Stimulated activated CD8-positive, alpha-beta memory T cell treated with anti-CD3 and anti-CD28 coated beads, Interleukin-12 subunit alpha, Interleukin-12 subunit beta, amount 100 ng/mL, for 1 hour (primary cell): Measurements from ENCODE around the gene AAGAB.
"Not testable (repeated sequence)": the region's sequence is repeated elsewhere in the genome, so short reads cannot be mapped to it uniquely, and the experiment has no call there.

Source experiments
- DNase-seq: peaks from one replicate; pipeline ENCODE4 v3.0.0-alpha.2; 2020; ENCODE audit warnings: low read depth

The AAGAB gene

DNA sequence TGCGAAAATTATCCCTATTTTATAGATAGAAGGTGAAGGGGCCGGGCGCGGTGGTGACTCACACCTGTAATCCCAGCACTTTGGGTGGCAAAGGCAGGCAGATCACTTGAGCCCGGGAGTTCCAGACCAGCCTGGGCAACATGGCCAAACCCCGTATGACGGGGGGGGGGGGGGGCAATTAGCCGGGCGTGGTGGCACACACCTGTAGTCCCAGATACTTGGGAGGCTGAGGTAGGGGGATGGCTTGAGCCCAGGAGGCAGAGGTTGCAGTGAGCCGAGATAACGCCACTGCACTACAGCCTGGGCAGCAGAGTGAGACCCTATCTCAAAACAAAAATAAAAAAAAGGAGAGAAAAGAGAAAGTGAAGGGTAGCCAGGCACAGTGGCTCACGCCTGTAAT lies 1.4 kb downstream of the AAGAB start:
- DNase-seq, result no peak

DNA sequence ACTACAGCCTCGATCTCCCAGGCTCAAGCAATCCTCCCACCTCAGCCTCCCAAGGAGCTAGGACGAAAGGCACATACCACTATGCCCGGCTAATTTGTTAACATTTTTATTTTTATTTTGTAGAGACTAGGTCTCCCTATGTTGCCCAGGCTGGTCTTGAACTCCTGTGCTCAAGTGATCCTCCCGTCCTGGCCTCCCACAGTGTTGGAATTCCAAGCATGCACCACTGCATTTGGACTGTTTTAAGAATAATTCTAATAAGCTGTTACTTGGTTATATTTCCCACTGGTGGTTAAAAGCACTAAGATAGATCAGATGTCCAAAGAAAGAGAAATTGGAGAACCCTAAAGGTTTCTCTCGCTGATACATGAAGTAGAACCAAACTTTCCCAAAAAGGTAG lies 3.1 kb downstream of the AAGAB start:
- no peak for DNase-seq

DNA sequence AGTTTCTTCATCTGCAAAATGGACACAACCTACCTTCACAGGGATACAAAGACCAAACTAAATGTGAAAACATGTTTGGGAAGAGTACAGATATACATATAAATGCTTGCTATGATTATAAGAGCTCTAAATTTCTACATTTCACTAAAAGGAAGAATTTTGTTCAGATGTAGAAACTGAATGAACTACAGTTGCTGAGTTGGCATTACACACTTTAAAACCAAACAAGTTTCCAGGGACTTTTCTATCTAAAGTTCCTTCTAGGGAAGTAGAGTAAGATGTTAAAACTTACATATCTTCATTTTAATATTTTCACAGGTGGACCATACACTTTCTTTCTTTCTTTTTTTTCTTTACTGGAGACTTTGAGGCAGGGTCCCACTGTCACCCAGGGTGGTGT lies 4.6 kb downstream of the AAGAB start:
- no peak for DNase-seq

DNA sequence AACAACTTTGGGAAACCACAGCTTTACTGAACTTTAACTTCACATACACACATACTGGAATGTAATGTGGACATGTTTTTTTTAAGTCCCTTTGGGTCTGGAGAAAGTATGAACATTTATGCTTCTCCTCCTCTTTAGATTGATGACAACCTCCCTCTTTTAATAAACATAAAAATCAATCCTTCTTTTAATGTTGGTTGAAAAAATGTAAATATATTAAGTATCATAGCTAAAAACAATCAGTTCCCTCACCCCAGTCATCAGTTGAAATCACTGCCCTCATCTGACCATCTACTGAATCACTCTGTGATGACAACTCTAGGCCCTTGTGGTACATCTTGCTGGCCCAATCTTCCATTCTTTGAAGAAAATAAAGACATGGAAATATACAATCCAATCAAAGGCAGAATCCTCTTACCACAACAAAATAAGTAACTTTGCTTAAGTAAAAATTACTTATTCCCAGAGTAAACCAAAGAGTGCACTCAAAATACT lies 6.4 kb downstream of the AAGAB start:
- DNase-seq, result no peak

DNA sequence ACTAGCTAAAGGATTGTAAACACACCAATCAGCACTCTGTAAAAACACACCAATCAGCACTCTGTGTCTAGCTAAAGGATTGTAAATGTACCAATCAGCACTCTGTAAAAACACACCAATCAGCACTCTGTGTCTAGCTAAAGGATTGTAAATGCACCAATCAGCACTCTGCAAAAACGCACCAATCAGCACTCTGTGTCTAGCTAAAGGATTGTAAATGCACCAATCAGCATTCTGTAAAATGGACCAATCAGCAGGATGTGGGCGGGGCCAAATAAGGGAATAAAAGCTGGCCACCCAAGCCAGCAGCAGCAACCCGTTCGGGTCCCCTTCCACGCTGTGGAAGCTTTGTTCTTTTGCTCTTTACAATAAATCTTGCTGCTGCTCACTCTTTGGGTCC lies 7.9 kb downstream of the AAGAB start:
- not testable (repeated sequence) for DNase-seq

DNA sequence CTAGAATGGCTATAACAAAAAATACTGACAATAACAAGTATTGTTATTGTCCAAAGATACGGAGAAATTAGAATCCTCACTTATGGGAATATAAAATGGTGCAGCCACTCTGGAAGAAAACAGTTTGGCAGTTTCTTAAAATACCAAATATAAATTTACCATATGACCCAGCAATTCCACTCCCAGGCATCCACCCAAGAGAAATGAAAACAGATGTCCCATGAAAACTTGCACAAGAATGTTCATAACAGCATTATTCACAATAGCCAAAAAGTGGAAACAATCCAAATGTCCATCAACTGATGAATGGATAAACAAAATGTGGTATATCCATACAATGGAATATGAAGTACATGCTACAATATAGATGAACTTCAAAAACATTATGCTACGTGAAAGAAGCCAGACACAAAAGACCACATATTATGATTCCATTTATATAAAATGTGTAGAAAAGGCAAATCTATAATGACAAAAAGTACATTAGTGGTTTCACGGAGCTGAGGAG lies 9.4 kb downstream of the AAGAB start:
- DNase-seq, result no peak

DNA sequence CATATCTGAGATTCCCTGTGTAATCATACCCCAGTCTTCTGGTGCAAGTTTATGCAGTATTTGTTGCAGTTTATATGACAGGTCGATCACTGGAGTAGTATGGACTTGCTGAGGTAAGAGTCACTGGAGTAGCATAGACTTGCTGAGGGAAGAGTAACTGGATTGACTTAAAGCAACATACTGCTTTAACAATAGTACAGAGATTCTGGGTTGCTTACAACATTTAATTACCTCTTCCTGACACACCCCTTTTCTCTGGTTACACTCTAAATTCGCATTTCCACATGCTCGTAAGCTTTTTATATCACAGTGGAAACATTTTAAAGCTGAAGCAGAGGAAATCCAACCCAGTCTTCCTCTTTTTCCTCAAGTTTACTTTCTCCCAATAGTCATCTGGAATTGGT lies 11.8 kb downstream of the AAGAB start:
- no peak for DNase-seq

DNA sequence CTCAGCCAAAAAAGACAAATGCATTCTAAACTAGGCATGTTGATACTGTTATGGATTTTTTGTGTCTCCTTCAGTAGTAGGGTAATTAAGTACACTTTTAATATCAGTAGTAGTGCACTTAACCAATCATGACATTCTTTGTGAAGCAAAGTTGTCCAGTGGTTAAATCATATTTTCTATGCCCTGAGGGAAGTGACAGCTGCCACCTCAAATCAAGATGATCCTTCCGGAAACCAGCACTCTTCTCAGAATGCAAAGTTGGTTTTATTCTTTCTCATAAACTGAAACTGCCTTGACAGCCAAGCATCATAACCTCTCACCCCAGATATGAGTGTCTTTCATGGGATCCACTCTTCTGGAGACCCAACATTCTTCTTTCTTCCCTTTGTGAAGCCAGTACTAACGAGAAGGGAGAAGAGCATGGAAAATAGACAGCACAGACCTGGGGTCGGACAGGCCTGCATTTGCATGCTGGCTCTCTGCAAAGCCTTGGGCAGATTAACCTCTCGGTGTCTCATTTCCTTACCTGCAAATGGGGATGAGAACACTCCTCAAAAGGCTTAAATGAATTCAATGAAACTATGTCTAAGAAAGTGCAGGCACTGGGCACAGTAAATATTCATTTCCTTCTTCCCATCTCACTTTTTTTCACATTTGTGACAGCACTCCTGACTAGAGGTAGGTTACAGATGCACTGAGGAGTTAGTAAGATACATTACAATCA lies 13.2 kb downstream of the AAGAB start:
- no peak for DNase-seq

DNA sequence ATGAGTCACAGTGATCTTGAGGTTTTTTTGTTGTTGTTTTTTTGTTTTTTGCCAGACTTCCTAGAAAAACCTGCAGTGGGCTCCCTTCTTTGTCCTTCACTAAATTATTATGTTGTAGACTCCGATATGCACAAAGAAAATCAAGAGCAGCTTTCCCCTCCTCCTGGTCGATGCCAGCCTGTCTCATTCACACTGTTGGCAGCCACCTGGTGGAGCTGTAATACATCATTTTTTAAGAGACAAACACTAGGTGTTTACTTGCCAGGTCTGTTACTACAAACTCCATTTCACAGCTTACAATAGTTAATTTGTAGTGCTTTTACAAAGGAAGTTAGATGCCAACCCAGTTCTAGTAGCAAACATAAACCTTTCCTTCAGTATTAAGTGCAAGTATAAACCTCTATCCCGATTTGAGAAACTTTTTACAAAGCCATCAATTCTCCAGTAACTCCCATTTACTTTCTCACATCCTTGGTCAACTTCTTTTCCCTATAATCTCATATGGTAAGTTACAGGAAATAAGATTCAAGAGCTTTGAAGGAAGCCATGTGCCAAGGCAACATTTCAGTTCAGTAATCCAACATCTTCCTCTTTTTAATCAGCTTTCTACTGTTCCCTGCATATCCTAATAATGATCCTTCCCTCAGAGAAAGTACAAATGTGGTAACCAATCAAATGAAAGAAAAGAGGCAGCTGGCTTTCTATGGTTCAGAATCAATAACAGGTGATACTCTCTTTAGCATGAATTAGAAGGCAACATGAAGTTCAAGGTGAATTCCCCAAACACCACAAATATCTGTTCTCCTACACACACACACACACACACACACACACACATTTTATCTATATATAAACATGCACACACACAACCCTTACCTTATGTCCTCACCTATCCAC lies 14.0 kb downstream of the AAGAB start:
- DNase-seq, result no peak

DNA sequence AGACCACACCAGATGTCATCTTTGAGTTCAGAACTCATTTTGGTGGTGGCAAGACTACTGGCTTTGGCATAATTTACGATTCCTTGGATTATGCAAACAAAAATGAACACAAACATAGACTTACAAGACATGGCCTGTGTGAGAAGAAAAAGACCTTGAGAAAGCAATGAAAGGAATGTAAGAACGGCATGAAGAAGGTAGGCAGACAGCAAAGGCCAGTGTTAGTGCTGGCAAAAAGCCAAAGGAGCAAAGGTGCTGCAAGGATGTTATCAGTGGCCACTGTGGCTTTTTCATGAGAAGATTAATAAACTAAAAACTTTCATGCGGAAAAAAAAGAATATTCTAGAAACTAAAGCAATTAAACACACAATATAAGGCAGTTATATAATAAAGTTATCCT lies 21.9 kb downstream of the AAGAB start:
- no peak for DNase-seq

DNA sequence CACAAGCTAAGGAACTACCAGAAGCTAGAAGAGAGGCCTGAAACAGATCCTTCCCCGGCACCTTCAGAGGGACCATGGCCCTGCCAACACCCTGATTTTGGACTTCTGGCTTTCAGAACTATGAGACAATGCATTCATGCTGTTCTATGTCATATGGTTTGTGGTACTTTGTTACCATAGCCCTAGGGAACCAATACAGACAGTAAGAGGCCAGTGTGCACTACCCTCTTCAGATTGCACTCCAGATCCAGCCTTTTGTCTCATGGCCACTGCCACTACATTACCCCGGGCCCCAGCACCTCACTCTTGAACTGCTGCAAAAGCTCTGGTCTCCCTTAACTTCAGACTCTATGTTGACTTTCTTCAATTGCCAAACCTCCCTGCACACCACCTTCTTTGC lies 24.0 kb downstream of the AAGAB start:
- no peak for DNase-seq

DNA sequence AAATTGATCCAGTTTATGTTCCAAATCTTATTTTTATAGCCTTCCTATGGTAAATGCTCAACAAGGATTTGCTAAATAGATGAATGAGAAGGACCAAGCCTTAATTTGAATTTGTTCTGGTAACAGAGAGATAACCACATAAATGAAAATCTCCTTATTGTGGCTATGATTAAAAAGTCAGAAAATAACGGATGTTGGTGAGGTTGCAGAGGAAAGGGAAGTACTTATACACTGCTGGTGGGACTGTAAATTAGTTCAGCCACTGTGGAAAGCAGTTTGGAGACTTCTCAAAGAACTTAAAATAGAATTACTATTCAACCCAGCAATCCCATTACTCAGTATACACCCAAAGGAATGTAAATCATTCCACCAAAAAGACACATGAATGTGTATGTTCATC lies 26.2 kb downstream of the AAGAB start:
- no peak for DNase-seq

DNA sequence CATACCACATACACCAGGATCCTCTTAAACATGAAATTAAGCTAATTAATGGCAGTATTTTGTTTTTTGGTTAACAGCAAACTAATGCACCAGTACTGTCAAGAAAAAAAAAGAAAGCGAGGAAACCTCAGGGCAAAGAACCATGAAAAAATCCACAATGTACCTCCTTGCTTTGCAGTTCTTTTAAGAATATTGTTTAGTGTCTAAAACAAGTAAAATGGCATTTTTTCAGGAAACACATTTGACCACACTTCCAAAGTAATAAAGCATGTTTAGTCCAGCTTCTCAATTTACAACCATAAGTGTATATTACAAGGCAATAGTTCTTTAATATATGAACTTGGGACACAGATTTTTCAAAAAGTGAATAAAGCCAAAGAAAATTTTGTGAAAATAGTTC lies 26.6 kb downstream of the AAGAB start:
- no peak for DNase-seq

DNA sequence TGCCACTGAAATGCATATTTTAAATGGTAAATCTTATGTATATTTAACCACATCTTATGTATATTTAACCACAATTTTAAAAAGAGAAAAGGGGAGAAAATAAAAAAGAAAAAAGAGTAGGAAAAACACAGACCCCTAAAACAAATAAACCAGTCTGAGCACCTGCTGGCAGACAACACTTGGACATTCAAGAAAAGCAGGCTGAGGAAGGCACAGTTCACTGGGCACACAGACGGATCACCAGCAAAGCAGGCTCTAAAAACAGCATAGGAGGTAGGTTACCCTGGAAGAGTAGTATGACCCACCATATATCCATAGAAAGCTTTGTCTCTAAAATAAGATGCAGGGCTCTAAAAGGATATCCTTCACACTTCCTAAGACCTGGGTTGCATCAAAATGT lies 27.0 kb downstream of the AAGAB start:
- no peak for DNase-seq

DNA sequence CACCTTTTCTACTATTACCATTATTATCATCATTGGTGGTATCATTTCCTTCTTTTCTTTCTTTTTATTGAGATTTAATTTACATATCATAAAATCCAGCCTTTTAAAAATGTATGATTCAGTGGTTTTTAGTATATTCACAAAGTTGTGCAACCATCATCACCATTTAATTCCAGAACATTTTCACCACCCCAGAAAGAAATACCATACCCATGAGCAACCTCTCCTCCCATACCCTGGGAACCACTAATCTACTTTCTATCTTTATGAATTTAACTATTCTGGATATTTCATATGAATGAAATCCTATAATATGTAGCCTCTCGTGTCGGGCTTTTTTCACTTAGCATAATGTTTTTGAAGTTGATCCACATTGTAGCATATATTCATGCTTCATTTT lies 29.1 kb downstream of the AAGAB start:
- DNase-seq, result no peak

DNA sequence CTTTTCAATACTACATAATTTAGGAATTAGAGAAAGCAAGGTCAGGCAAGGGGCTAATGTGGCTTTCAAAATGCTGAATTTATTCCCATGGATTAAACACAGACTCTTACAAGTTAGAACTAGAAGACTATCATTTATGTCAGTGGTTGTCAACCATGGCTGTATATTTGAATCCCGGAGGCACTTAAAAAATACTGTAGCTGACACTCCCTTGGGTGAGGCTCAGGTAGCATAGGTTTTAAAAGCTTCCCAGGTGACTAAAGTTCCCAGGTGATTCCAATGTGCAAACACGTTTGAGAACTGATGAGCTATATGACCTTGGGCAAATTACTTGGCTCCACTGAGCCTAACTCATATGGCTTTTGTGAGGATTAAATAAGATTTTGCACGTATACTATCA lies 29.6 kb downstream of the AAGAB start:
- no peak for DNase-seq

DNA sequence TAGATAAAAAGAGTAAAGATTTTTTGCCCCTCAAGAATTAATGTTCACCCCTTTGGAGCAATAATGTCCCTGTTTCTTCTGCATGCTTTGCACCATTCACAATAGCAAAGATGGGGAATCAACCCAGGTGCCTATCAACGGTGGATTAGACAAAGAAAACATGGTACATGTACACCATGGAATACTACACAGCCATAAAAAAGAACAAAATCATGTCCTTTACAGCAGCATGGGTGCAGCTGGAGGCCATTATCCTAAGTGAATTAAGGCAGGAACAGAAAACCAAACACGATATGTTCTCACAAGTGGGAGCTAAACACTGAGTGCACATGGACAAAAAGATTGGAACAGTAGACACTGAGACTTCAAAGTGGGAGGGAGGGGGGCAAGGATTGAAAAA lies 35.2 kb downstream of the AAGAB start:
- DNase-seq, result no peak

DNA sequence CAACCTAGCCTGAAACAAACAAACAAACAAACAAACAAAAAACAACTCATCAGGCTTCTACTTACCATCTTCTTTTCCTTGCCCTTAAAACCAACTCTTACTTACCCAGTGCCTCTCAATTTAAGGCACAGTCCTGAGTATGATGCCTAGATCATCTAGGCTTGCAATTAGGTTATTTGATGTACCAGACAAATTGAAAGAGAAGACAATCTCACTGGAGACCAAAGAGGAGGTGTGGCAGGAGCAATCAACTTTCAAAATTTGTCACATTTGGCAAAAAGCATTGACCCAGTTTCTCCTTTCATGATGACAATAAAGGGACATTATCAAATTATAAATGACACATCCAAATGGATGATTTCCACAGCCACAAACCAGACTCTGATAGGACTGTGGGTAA lies 36.0 kb downstream of the AAGAB start:
- DNase-seq, result no peak

DNA sequence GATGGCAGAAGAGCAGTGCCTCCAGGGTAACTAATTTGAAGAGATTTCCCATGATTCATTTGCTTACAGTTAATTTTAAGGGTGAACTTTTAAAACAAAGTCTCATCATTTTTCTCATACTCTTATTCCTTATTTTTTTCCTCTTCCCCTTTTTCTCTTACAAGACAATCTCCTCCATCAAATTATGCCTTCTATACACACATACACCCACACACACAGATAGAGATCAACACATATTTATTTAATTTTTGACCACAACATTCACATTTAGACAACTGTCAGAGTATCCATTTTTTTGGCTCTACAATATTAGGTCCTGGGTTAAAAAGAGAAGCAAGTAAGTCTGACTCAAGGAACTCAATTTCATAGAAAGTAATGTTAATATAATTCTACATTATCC lies 37.6 kb downstream of the AAGAB start:
- DNase-seq, result no peak

DNA sequence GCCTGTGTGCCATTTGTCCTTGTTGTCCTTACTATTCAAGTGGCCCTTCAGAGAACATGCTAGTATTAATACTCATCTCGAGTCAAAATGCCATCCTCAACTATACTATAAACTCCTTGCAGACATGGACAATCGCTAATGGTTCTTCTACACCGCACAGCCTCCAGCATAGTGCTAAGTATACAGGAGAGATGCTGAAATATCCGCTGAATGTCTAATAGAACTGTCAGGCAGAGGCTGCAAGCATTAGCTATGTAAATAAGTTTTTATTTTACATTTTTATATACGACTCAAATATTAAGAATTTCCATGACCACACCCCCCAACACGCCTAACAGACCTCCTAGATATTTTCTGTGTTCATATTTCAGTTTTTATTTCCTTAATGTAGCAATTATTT lies 39.4 kb downstream of the AAGAB start:
- no peak for DNase-seq

DNA sequence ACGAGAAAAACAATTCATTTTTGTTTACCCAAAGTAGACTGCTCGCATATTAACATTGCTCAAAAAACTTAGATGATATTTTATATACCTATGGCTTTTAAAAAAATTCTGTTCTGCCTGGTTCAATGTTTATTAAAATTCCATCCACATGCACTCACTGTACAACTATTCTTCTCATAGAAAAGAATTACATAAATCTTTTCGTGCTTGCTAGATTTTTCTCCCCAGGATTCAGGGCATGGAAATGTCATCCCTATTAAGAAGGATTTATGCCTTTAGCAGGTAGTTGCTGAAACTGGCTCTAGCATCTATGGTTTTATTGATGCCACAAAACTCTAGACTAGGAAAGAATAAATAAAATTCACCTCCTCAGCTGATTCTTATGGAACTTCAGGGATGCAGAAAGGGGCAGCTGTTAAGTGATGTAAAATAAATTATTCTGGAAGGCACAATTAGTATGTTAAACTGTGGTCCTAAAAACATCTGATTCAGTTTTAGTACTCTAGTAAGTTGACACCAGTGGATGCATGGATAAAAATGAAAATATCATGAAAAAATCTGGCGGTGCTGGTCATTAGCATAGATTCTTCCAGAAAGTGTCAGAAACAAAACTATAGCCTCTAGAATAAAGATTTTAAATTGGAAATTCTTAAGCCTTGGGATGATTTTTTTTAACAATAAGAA lies 41.6 kb downstream of the AAGAB start:
- DNase-seq, result no peak

DNA sequence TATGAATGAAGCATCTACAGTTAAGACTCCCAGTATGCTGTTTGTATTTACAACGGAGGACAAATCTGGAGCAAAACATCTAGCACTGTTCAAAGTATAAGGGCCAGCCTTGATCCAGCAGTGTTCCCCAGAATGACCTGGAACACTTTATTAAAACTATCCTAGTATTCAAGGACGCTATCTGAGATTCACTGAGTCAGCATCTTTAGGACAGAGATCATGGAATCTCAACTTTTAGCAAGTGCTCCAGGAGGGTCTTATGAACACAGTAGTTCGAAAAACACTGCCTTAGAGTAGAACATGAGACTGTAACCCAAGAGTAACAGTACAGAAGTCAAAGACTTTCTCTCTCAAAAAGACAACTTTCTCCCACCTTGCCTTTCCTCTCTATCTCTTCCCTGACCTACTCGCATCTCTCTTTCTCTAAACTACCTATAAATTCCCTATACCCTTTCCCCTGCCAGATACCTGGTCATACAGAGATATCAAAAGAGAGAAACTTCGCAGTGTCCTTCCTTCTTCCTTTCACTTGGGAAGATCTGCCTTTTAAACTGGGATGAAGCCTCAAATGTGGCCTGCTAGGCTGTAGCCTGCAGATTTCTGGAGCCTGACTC lies 43.8 kb downstream of the AAGAB start:
- DNase-seq, result no peak
